GM12878 (cell line): ENCODE measurements around the gene ERC1. TPM values are rescaled to one million over a fixed set of nuclear protein-coding genes. Genes with fewer than 3 reads are reported as not detected.

Experiments
- ATAC-seq: fragments of 200-7000 bp; cut with Tn5 transposase; 3 replicates; pipeline ENCODE4 v1.9.1; 2020; ENCODE audit warnings: mild to moderate bottlenecking, moderate library complexity
- BruUV-seq: library from RNA; stranded (reverse); fragments of 400-500 nt; replicated peaks from 2 replicates; lab custom pipeline; 2021; lab: Mats Ljungman, UMichigan
- CTCF ChIA-PET: fragments of 300-600 bp; sonication (Branson Sonifier 250); formaldehyde crosslinking; extraction: SDS; loops from one replicate; lab custom pipeline; 2021; ENCODE audit warnings: inconsistent platforms; lab: Yijun Ruan, JAX
- POLR2A ChIA-PET: fragments of 350-600 bp; formaldehyde crosslinking; extraction: SDS; loops from one replicate; lab custom pipeline; 2021; ENCODE audit warnings: inconsistent platforms; lab: Charles Lee
- RAD21 ChIA-PET: fragments of 300-600 bp; sonication (Branson Sonifier 250); formaldehyde crosslinking; loops from one replicate; lab custom pipeline; 2023; ENCODE audit warnings: antibody characterized with exemption; ENCODE audit not compliant: unreplicated experiment; lab: Charles Lee
- SMC1A ChIA-PET: fragments of 300-600 bp; sonication (Branson Sonifier 250); formaldehyde crosslinking; loops from one replicate; lab custom pipeline; 2023; ENCODE audit not compliant: unreplicated experiment, uncharacterized antibody; lab: Charles Lee
- DNase-seq: peaks from one replicate; pipeline ENCODE4 v3.0.0-alpha.2; 2011; ENCODE audit warnings: low read depth, low spot score
- FAIRE-seq: peaks from 3 replicates; lab custom pipeline; 2011; peaks lifted over from hg19 to GRCh38; lab: Jason Lieb, UNC
- H2AFZ ChIP-seq: 2 replicates; pipeline ENCODE4 v1.6.0; 2011; ENCODE audit warnings: low read depth, low read length, control low read depth; ENCODE audit not compliant: control insufficient read depth
- H3K27ac ChIP-seq: 2 replicates; pipeline ENCODE4 v1.5.1; 2011; ENCODE audit warnings: control low read depth; ENCODE audit not compliant: control insufficient read depth, insufficient read depth
- H3K27me3 ChIP-seq, 2 experiments: replicated peaks in 1 of 2; 2 replicates each; pipeline versions ENCODE4 v1.6.0 to v1.6.1; 2011; ENCODE audit warnings: low read length in 1 of 2; ENCODE audit not compliant: control insufficient read depth in 2 of 2, insufficient read depth in 2 of 2
- H3K36me3 ChIP-seq, 2 experiments: 2 replicates each; pipeline ENCODE4 v1.5.1; 2011; ENCODE audit warnings: low read length in 1 of 2; ENCODE audit not compliant: control insufficient read depth in 2 of 2, insufficient read depth in 2 of 2
- H3K4me1 ChIP-seq: 2 replicates; pipeline ENCODE4 v1.6.1; 2011; ENCODE audit warnings: mild to moderate bottlenecking, low read length, moderate library complexity, mixed read lengths; ENCODE audit not compliant: control insufficient read depth, insufficient read depth
- H3K4me2 ChIP-seq: 2 replicates; pipeline ENCODE4 v1.6.0; 2011; ENCODE audit warnings: control low read depth; ENCODE audit not compliant: control insufficient read depth, insufficient read depth
- H3K4me3 ChIP-seq: fragments of 200-600 bp; sonication (generic); 2 replicates; pipeline ENCODE4 v1.5.1; 2016
- H3K79me2 ChIP-seq: 2 replicates; pipeline ENCODE4 v1.6.0; 2011; ENCODE audit warnings: low read length; ENCODE audit not compliant: control insufficient read depth, insufficient read depth
- H3K9ac ChIP-seq: 2 replicates; pipeline ENCODE4 v1.8.0; 2011; ENCODE audit warnings: low read length, control low read depth, mixed read lengths; ENCODE audit not compliant: control insufficient read depth, insufficient read depth
- H3K9me3 ChIP-seq: replicated peaks from 3 replicates; pipeline ENCODE4 v1.5.1; 2011; ENCODE audit warnings: mild to moderate bottlenecking, low read length; ENCODE audit not compliant: control insufficient read depth, insufficient read depth
- H4K20me1 ChIP-seq: 2 replicates; pipeline ENCODE4 v1.6.0; 2011; ENCODE audit not compliant: control insufficient read depth, insufficient read depth
- ASH2L ChIP-seq: fragments of 300-600, 200-600 bp; sonication (generic); IDR thresholded peaks from 2 replicates; pipeline ENCODE4 v1.6.1; 2017; ENCODE audit warnings: low read depth, mild to moderate bottlenecking, borderline replicate concordance
- CEBPB ChIP-seq, 2 experiments: fragments of 150-350 bp in 1 of 2; IDR thresholded peaks; 2 replicates each; pipeline ENCODE4 v1.6.1; 2012 to 2014; ENCODE audit warnings: low read depth in 2 of 2, low read length in 2 of 2, borderline replicate concordance in 1 of 2, inconsistent platforms in 1 of 2
- DPF2 ChIP-seq: fragments of 450-650 bp; IDR thresholded peaks from 2 replicates; pipeline ENCODE4 v1.6.1; 2017; ENCODE audit warnings: mild to moderate bottlenecking
- EP300 ChIP-seq, 2 experiments: fragments of 150-350 bp in 1 of 2; IDR thresholded peaks; 2 replicates each; pipeline ENCODE4 v1.6.1; 2011 to 2012; ENCODE audit warnings: low read depth in 2 of 2, low read length in 2 of 2, borderline replicate concordance in 1 of 2, improper control_type of control experiment in 1 of 2, inconsistent platforms in 1 of 2; ENCODE audit not compliant: control insufficient read depth in 1 of 2
- GABPA ChIP-seq: IDR thresholded peaks from 2 replicates; pipeline ENCODE4 v1.6.1; 2014; ENCODE audit warnings: antibody characterized with exemption, low read depth, mild to moderate bottlenecking, inconsistent platforms
- HCFC1 ChIP-seq: fragments of 150-350 bp; IDR thresholded peaks from 2 replicates; pipeline ENCODE4 v1.6.1; 2014; ENCODE audit warnings: low read length
- MXI1 ChIP-seq: fragments of 150-350 bp; IDR thresholded peaks from 2 replicates; pipeline ENCODE4 v1.6.1; 2011; ENCODE audit warnings: low read depth, mild to moderate bottlenecking, inconsistent platforms, low read length, improper control_type of control experiment
- NFYA ChIP-seq: IDR thresholded peaks from 2 replicates; pipeline ENCODE4 v1.6.1; 2011; ENCODE audit warnings: low read depth, mild to moderate bottlenecking, low read length, improper control_type of control experiment, borderline replicate concordance
- NR2F1 ChIP-seq: fragments of 450-650 bp; conservative IDR thresholded peaks from 2 replicates; pipeline ENCODE4 v1.6.1; 2017; ENCODE audit warnings: mild to moderate bottlenecking
- POLR2AphosphoS5 ChIP-seq: IDR thresholded peaks from 2 replicates; pipeline ENCODE4 v1.6.1; 2011; ENCODE audit warnings: mild to moderate bottlenecking, low read length, inconsistent platforms
- POU2F2 ChIP-seq: IDR thresholded peaks from 3 replicates; pipeline ENCODE4 v1.6.1; 2011; ENCODE audit warnings: low read depth, mild to moderate bottlenecking, low read length, borderline replicate concordance
- RAD51 ChIP-seq: fragments of 450-650 bp; IDR thresholded peaks from 2 replicates; pipeline ENCODE4 v1.6.1; 2016; ENCODE audit warnings: moderate library complexity, mild to moderate bottlenecking, inconsistent platforms
- RCOR1 ChIP-seq: conservative IDR thresholded peaks from 2 replicates; pipeline ENCODE4 v1.6.1; 2012; ENCODE audit warnings: low read depth, low read length, improper control_type of control experiment
- SKIL ChIP-seq: fragments of 450-650 bp; IDR thresholded peaks from 2 replicates; pipeline ENCODE4 v1.6.1; 2017; ENCODE audit warnings: mild to moderate bottlenecking, low read depth, inconsistent platforms; ENCODE audit not compliant: poor library complexity, severe bottlenecking
- SREBF2 ChIP-seq: IDR thresholded peaks from 2 replicates; pipeline ENCODE4 v1.6.1; 2012; ENCODE audit warnings: mild to moderate bottlenecking, low read length
- ZNF207 ChIP-seq: fragments of 450-650 bp; IDR thresholded peaks from 2 replicates; pipeline ENCODE4 v1.6.1; 2014; ENCODE audit warnings: antibody characterized with exemption, mild to moderate bottlenecking, borderline replicate concordance
- ZNF592 ChIP-seq: fragments of 450-650 bp; IDR thresholded peaks from 2 replicates; pipeline ENCODE4 v1.6.1; 2017; ENCODE audit warnings: mild to moderate bottlenecking, moderate library complexity
- WGBS: methylation state at CpG from one replicate; pipeline ENCODE4 v1.1.6; 2016; ENCODE audit warnings: low lambda C conversion rate; ENCODE audit not compliant: insufficient replicate concordance, insufficient coverage; ENCODE audit errors: missing lambda C conversion rate; 5-methylcytosine and 5-hydroxymethylcytosine counted together
- in situ Hi-C: fragments of 300-500 bp; cut with MboI; formaldehyde crosslinking; loops from 9 replicates; pipeline ENCODE4 v1.14.3; 2018; ENCODE audit warnings: mixed read lengths
- intact Hi-C: fragments of 100-400 bp; cut with micrococcal nuclease; formaldehyde crosslinking; loops from one replicate; pipeline ENCODE4 v1.14.2; 2022; ENCODE audit not compliant: unreplicated experiment
- polyA plus RNA-seq, 11 experiments: library from polyadenylated mRNA; depleted of rRNA in 4 of 11; unstranded in 6 of 11; stranded (reverse) in 5 of 11; fragments of >200 nt; fragmentation: Nextera tagmentation in 4 of 11; fragmentation: Illumina TruSeq in 1 of 11; extraction: Ambion mirVana in 4 of 11; extraction: Trizol in 1 of 11; gene quantifications; 1 replicate in 1 of 11; 2 replicates in 10 of 11; pipeline versions ENCODE4 v1.2.1 to v1.2.3, GENCODE V29; 2011 to 2016; ENCODE audit warnings: inconsistent platforms in 2 of 11, missing spikeins in 2 of 11, low read depth in 1 of 11
- total RNA-seq, 4 experiments: library from RNA; depleted of rRNA in 3 of 4; stranded (reverse); fragments of >200 nt in 3 of 4; fragmentation: Illumina TruSeq in 1 of 4; extraction: Trizol in 1 of 4; gene quantifications; 2 replicates each; pipeline versions ENCODE4 v1.2.1 to v1.2.3, GENCODE V29; 2013 to 2021

Gene ERC1
- total and polyA plus RNA-seq, 10 of the 15 experiments (the other 5 are each of a cell fraction or from before 2014, with no cell fraction given) = 0.75 to 8.0 (median 5.0) TPM

- ChIA-PET CTCF (interaction anchor here (1.7 to 1.9 kb wide), 2 partner anchors 9 to 96 kb away, joined by 3 to 4 read pairs; no protein-coding TSS in a partner anchor), SMC1A (interaction anchor here (1.1 to 2.3 kb wide), 6 partner anchors 11 to 120 kb away, joined by 3 to 6 read pairs (median 4); no protein-coding TSS in a partner anchor), POLR2A (no interaction called here), RAD21 (interaction anchor here (1.2 to 1.5 kb wide), 2 partner anchors 51 to 95 kb away, joined by 3 read pairs; no protein-coding TSS in a partner anchor)
- Histone ChIP-seq H2AFZ (no peak overlapping the region), H3K27me3 (no peaks in the 10 kb centered on the region; a peak in 1 of 4 replicates), H3K27ac (no peak overlapping the region), H3K79me2 (no peaks in the 10 kb centered on the region), H3K36me3 (no peaks in the 10 kb centered on the region), H3K9me3 (no peaks in the 10 kb centered on the region), H3K4me1 (peaks cover 21% of the 10 kb centered on the region), H3K4me3 (no peak overlapping the region), H3K4me2 (no peak overlapping the region), H4K20me1 (no peaks in the 10 kb centered on the region), H3K9ac (no peak overlapping the region)
- FAIRE-seq (no peak), ATAC-seq (peak; percentile 27; the same call in 2 of the 3 replicates), DNase-seq (no peak)
- TF ChIP-seq POU2F2 (no peak), NFYA (no peak), POLR2AphosphoS5 (no peak), DPF2 (no peak), GABPA (no peak), RCOR1 (no peak), ZNF207 (no peak), SREBF2 (no peak), SKIL (no peak), ZNF592 (no peak), NR2F1 (no peak), MXI1 (no peak), RAD51 (no peak), HCFC1 (no peak), EP300 (IDR thresholded peaks at IDR 0.05; ENCODE audit: borderline replicate concordance in 1 of 2, control insufficient read depth in 1 of 2, low read depth in 2 of 2, low read length in 2 of 2) (no peak), CEBPB (IDR thresholded peaks at IDR 0.05; ENCODE audit: borderline replicate concordance in 1 of 2, low read depth in 2 of 2, low read length in 2 of 2) (no peak), ASH2L (no peak)
- no TSS peak for BruUV-seq
- intact Hi-C loops (no loop called here), in situ Hi-C loops (no loop called here)
- 91% methylated on average over 1 of the region's 1 CpG for WGBS
Measured at GRCh38 chr12:997505-997904, 6.5 kb downstream of the ERC1 start.
